Adrenal gland (tissue), 5 donors: ENCODE data around the gene GAGE10.
"Not testable (repeated sequence)": the region's sequence is repeated elsewhere in the genome, so short reads cannot be mapped to it uniquely, and the experiment has no call there.

Experiments used
- POLR2A ChIP-seq, 2 donors: fragments of 450-650 bp; IDR thresholded peaks; one replicate each; pipeline ENCODE4 v1.6.1; 2017; ENCODE audit warnings: antibody characterized with exemption in 2 of 2, mild to moderate bottlenecking in 2 of 2, moderate library complexity in 1 of 2
- TF ChIP-seq, protein P1 (sequence below), 6 experiments: fragments of 450-650 bp in 4 of 6; fragments of 200-600 bp in 2 of 6; sonication (generic) in 1 of 6; IDR thresholded peaks; 1 replicate in 5 of 6; 2 replicates in 1 of 6; pipeline versions ENCODE4 v1.5.1 to v1.8.0; 2016 to 2021; ENCODE audit warnings: antibody characterized with exemption in 6 of 6, mild to moderate bottlenecking in 2 of 6, moderate library complexity in 1 of 6
- donor health status: DM: no; HTN: no; CAD: no.

DNA sequence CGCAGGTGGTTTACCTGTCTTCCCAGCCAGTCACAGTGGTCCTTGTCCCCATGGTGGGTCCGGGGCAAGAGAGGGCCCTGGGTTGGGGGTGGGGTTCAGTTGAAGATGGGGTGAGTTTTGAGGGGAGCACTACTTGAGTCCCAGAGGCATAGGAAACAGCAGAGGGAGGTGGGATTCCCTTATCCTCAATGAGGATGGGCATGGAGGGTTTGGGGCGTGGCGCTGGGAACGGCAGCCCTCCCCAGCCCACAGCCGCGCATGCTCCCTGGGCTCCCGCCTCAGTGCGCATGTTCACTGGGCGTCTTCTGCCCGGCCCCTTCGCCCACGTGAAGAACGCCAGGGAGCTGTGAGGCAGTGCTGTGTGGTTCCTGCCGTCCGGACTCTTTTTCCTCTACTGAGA is 18.3 kb downstream of the GAGE10 start, which contains the start of gene GAGE12J:
- TF ChIP-seq, protein P1, sequence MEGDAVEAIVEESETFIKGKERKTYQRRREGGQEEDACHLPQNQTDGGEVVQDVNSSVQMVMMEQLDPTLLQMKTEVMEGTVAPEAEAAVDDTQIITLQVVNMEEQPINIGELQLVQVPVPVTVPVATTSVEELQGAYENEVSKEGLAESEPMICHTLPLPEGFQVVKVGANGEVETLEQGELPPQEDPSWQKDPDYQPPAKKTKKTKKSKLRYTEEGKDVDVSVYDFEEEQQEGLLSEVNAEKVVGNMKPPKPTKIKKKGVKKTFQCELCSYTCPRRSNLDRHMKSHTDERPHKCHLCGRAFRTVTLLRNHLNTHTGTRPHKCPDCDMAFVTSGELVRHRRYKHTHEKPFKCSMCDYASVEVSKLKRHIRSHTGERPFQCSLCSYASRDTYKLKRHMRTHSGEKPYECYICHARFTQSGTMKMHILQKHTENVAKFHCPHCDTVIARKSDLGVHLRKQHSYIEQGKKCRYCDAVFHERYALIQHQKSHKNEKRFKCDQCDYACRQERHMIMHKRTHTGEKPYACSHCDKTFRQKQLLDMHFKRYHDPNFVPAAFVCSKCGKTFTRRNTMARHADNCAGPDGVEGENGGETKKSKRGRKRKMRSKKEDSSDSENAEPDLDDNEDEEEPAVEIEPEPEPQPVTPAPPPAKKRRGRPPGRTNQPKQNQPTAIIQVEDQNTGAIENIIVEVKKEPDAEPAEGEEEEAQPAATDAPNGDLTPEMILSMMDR (IDR thresholded peaks at IDR 0.05), result not testable (repeated sequence)
- TF ChIP-seq POLR2A (IDR thresholded peaks at IDR 0.05), result not testable (repeated sequence)
